H54 (cell line): ENCODE data around the gene KPNA1.
A peak's percentile ranks its signal among the peaks of the same experiment; 100 is the strongest.

Experiments used
- DNase-seq: peaks from one replicate; pipeline ENCODE4 v3.0.0; 2011; ENCODE audit warnings: low spot score, mixed read lengths; ENCODE audit not compliant: insufficient read length
- FAIRE-seq: peaks from 3 replicates; lab custom pipeline; 2011; peaks lifted over from hg19 to GRCh38; lab: Jason Lieb, UNC
- POLR2A ChIP-seq: IDR thresholded peaks from 2 replicates; pipeline ENCODE4 v1.6.1; 2011; ENCODE audit warnings: low read depth, mild to moderate bottlenecking, low read length

Gene KPNA1

DNA sequence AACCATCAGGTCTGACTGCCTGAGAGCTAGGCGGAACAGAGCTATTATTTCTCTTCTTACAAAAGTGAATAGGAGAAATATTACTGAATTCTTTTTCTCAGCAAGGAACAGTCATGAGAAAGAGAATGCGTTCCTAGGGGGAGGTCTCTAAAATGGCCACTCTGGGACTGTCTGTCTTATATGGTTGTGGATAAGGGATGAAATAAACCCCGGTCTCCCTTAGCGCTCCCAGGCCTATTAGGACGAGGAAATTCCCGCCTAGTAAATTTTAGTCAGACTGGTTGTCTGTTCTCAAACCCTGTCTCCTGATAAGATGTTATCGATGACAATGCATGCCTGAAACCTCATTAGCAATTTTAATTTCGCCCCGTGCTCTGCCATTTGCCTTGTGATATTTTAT, 78.8 kb downstream of the KPNA1 start:
- no peak for FAIRE-seq
- DNase-seq = no peak
- no peak for TF ChIP-seq POLR2A

DNA sequence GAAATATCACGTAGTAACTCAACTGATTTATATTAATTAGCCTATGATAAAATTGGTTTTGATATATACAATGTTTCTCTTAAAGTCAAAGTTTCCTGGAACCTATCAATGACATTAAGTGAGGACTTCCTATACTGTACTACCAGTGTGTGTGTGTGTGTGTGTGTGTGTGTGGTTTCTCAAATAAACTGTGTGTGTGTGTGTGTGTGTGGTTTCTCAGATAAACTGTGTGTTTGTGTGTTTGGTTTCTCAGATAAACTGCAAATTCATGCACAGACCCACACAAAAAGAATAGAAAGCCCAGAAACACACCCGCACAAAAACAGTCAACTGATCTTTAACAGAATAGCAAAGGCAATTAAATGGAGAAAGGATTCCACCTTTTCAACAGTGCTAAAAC, 84.4 kb downstream of the KPNA1 start:
- TF ChIP-seq POLR2A = no peak
- DNase-seq = no peak
- FAIRE-seq = no peak

DNA sequence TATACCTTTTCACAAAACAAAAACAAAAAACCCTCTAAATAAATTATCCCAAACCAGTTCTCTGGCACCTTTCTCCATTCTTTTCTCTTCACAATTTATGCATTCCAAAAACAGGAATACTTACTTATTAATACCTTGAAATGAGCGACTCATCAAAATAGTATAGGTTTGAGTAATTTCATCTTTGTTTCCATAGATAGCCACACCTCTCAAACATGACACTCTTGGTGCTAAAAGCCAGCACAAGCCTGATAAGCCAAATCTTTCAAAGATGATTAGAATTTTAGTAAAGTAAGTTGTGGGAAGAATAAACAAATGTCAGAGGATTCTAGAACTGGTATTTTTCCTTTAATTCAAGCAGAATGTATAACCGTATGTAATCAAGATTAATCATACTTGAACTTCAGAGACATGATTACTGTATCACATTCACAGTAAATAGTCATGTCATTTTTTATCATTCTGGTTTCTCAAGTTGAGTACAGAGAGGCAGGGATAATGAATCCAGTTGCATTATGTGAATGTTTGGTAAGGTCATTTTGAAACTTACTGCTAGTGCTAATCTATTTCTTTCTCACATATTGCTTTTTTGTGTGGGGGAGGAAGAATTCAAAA, 86.8 kb downstream of the KPNA1 start:
- FAIRE-seq (peak; percentile 58), DNase-seq (no peak)
- no peak for TF ChIP-seq POLR2A

DNA sequence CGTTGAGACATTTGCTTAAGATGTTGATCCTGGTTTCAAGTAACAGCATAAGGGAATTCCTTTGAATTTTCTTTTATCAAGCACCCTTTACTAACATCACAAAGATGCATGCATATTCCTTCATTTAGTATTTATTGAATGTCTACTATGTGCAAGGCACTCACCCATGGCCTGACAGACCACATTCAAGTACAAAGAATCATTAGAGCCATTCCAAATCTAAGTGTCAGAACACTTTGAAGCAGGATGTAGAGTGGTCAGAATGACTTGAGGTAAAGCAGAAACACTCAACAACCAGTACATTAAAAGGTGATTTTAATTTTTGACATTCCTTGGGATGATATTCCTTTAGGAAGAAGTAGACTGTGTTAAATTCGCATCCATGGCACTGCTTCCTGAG, 92.9 kb downstream of the KPNA1 start:
- FAIRE-seq = peak; percentile 70
- no peak for TF ChIP-seq POLR2A
- DNase-seq = no peak

DNA sequence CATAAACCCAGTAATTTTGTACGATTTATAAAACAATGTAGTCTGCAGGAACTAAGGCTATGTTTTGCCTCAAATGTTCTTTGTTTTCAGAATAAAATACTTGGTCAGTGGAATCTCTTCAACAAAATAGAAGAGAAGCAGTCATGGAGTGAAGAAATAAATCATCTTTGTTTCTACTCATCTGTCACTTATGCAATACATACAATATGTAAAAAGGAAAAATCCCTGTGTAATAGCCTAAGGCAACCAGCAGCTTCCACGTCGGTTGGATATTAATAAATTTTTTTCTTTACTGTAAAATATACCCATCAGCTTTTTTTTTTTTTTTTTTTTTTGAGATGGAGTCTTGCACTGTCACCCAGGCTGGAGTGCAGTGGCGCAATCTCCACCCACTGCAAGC, 93.6 kb downstream of the KPNA1 start:
- TF ChIP-seq POLR2A = no peak
- DNase-seq (no peak), FAIRE-seq (no peak)

DNA sequence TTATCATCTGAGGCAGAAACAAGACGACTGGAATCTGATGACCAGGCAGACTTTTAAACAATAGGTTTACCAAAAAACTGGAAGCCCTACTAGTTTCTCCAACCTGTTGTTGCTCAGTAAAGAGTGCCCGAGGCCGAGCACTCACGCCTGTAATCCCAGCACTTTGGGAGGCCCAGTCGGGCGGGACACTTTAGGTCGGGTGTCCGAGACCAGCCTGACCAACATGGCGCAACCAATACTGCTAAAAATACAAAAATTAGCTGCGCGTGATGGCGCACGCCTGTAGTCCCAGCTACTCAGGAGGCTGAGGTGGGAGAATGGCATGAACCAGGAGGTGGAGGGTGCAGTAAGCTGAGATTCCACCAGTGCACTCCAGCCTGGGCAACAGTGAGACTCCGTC, 97.8 kb downstream of the KPNA1 start:
- FAIRE-seq = no peak
- TF ChIP-seq POLR2A = no peak
- DNase-seq = no peak

DNA sequence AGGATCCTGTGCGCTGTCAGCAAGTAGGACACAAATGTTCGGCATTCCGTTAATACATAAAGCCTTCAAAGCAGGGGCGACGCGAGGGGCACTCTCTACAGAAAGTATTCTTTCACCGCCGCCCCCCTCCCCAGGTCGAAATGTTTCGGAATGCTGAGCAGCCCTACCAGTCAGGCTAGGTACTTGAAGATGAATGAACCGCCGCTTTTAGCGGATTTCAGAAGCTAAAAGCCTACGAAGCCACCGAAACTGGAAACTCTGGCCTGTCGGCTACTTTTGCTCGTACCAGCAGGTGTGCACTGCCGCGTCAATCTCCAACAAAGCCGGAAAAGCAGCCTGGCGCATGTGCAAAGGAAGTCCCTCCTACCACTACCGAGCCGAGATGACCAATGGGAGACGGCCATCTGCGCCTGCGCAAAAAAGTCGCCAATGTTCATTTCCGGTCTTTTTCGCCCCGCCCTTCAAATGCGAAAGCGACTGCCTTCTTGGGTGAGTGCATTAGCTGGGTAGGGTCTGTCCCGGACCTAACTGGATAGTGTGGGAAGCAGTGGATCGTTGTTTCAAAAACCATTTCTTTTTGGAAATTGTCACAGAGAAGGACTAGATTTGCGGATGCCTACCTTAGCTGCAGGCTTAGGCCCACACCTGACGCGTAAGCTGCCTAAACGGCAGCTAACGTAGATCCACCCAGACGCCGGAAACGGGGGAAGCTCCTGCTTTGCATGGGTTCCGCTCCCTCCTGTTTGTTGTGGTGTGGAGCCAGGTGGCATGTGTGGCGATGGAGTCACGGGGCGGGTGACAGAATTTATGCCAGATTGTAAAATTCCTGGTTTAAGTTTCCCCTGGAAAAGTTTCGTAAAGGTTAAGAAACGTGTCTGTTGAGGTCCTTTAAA, 98.7 kb downstream of the KPNA1 start, which contains the start of gene WDR5B:
Gene WDR5B, minus strand, starts transcription at position 301 of the 893 bp plus-strand sequence. CDS start 534 bp downstream, outside the sequence.
- peak; percentile 77 for DNase-seq
- FAIRE-seq = peak; percentile 97
- TF ChIP-seq POLR2A = peak; percentile 49

DNA sequence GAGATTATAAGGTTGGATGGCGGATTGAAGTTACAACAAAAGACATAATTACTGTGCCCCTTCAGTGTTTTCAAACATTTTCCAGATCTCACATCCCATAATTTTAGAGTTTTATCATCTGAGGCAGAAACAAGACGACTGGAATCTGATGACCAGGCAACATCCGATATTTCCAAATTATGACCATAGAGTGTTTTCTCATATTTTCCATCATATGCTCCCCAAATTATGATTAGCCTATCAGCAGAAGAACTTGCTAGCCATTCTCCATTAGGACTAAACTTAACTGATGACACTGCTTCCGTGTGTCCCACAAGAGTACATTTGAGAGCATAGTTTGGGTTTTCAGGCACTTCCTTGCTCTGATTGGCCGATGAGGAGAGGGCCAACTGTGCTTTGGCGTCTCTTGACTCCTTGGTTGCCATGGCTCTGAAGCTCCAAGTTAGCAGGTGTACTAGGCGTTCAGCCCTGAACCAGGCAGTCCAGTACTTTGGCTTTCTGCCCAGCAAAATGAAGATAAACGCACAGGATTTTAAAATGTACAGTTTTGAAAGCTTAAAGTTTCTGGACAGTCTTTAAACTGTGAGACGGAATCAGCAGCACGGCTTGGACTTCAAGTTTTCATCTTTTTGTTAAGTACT, 99.5 kb downstream of the KPNA1 start:
- peak; percentile 87 for FAIRE-seq
- no peak for TF ChIP-seq POLR2A
- peak; percentile 23 for DNase-seq

DNA sequence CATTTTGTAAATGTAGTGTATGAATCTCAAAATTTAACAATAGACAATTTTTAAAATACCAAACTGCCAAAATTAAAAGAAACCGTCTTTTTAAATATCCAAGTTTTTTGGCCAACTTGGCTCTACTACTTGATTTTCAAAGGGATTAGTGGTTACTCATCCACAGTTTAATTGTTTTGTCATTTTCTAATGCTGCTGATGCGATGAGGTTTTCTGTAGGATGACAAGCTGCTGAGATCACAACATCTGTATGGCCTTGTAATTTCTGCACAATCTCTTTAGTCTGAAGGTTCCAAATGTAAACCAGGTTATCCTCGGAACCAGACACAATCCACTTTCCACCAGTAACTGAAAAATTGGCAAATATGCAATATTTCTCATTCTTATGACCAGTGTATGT, 100.3 kb downstream of the KPNA1 start:
- TF ChIP-seq POLR2A = no peak
- FAIRE-seq (no peak), DNase-seq (no peak)

DNA sequence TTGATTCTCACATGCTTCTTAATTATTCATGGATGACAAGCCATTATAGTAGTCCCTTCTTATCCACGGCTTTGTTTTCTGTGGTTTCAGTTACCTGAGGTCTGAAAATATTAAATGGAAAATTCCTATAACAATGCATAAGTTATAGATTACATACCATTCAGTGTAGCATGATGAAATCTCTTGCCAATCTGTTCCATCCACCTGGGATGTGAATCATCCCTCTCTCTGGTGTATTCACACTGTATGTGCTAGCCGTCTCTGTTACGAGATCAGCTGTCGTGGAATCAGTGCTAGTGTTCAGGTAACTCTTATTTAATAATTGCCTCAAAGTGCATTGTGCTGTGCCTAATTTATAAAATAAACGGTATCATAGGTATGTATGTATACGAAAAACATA, 104.1 kb downstream of the KPNA1 start:
- DNase-seq = no peak
- FAIRE-seq = no peak
- no peak for TF ChIP-seq POLR2A

DNA sequence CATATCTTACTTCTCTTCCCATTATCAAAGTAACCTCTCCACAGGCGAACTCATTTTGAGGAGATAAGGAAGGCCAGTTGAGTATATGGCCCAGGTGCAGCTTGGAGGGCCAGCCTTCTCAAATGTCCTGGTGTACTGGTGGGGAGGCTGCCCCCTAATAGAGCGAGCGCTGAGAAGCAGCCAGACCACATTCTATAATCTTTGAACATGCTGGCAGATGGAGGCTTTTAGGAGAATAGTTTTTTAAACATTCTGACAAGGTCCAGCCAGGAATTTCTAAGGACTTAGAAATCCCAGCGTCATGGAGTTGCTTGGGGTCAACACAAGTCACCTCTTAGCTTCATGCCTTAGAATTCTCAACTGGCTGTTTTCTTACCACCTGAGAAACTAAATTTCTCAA, 104.6 kb downstream of the KPNA1 start:
- FAIRE-seq = no peak
- no peak for TF ChIP-seq POLR2A
- no peak for DNase-seq

DNA sequence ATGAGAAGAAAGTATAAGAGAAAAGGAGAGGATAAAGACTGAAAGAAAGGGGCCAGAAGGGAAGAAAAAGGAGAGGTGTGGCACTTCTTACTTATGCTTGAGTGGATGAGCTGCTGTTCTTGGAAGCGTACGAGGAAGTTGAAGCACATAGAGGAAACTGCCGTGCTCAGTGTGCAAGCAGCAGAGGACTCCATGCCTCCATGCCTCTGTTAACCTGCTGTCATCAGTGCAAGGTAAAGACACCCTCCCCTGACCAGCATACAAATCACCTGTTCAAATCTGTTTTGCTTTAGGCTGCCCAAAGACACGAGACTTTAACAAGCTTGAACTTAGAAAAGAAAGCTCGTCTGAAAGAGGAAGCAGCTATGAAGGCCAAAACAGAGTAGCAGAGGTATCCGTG, 105.3 kb downstream of the KPNA1 start:
- no peak for DNase-seq
- no peak for TF ChIP-seq POLR2A
- no peak for FAIRE-seq

DNA sequence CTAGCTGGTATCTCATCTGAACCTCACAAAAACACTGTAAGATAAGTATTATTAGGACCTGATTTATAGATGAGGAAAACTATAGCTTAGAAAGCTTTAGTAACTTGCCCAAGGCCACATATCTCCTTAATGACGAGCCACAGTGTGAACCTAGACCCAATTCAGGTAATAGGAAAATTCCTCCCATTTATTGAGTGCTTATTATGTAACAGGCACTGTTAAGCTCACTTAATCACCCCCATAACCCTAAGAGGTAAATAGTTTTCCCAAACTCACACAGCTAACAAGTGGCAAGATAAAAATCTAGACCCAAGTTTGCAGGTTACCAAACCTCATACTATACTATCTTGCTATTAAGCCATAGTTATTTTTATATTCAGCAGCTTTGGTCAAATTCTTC, 106.8 kb downstream of the KPNA1 start:
- DNase-seq = no peak
- no peak for TF ChIP-seq POLR2A
- FAIRE-seq = no peak

DNA sequence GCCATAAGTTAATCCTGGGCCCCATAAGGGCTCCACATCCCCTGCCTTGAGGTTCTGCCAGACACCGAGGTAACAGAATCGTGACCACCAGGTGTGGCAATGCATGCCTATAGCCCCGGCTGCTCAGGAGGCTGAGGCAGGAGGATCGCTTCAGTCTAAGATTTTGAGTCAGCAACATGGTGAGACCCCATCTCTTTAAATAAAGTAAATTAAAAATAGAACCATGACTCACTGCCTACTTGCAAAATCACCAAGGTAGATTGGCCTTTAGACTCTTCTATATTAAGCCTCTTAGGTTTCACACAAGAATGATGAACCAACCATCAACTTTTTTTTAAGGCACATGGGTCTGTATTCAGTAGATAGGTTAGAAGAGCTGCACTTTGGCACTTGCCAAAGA, 108.5 kb downstream of the KPNA1 start:
- TF ChIP-seq POLR2A = no peak
- no peak for DNase-seq
- FAIRE-seq = no peak
